ENCODE results near the gene OLFML3.
"Not testable (repeated sequence)": the region's sequence is repeated elsewhere in the genome, so short reads cannot be mapped to it uniquely, and the experiment has no call there.

Gene OLFML3

GRCh38 chr1:113993072-113993471 lies 13.8 kb downstream of the OLFML3 start:
- no peak for DNase-seq (ENCODE audit: low read depth)

- no peak for DNase-seq (ENCODE audit: low read depth)
Measured at GRCh38 chr1:113993766-113994165, 14.5 kb downstream of the OLFML3 start.

- no peak for DNase-seq (ENCODE audit: low read depth)
Measured at GRCh38 chr1:113995382-113995781, 16.1 kb downstream of the OLFML3 start.

- no peak for DNase-seq (ENCODE audit: low read depth)
Measured at GRCh38 chr1:113998361-113998760, 19.1 kb downstream of the OLFML3 start.

DNA sequence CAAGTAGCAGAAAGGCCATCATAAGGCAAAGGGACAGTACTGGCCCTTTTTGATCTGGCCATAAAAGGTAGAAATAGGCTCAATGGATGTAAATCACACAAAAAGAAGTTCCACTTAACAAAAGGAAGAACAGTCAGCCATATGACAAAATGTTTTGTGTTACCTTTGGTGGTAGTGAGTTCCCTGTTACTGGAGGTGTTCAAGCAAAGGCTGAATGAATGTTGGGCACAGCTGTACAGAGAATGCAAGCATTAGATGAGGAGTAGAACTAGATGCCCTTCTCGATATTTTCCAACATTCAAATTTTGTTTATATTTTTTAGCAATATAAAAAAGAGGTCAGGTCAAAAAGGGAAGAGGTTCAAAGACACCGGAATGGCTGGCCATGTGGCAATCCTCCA lies 20.0 kb downstream of the OLFML3 start:
- no peak for DNase-seq (ENCODE audit: low read depth)

GRCh38 chr1:113999799-114000198 lies 20.5 kb downstream of the OLFML3 start:
- no peak for DNase-seq (ENCODE audit: low read depth)

- no peak for DNase-seq (ENCODE audit: low read depth)
Measured at GRCh38 chr1:114000406-114000805, 21.1 kb downstream of the OLFML3 start.

GRCh38 chr1:114002492-114003239 lies 23.4 kb downstream of the OLFML3 start:
- no peak for DNase-seq (ENCODE audit: low read depth)

GRCh38 chr1:114003431-114003830 lies 24.2 kb downstream of the OLFML3 start:
- DNase-seq (ENCODE audit: low read depth), result no peak

DNA sequence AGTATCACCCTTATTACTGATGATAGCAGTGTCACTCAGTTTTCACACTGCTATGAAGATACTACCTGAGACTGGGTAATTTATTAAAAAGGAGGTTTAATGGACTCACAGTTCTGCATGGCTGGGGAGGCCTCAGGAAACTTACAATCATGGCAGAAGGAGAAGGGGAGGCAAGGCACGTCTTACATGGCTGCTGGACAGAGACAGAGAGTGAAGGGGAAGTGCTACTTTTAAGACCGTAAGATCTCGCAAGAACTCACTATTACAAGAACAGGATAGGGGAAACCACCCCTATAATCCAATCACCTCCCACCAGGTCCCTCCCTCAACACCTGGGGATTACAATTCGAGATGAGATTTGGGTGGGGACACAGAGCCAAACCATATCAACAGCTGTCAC lies 27.6 kb downstream of the OLFML3 start:
- not testable (repeated sequence) for DNase-seq (ENCODE audit: low read depth)

DNA sequence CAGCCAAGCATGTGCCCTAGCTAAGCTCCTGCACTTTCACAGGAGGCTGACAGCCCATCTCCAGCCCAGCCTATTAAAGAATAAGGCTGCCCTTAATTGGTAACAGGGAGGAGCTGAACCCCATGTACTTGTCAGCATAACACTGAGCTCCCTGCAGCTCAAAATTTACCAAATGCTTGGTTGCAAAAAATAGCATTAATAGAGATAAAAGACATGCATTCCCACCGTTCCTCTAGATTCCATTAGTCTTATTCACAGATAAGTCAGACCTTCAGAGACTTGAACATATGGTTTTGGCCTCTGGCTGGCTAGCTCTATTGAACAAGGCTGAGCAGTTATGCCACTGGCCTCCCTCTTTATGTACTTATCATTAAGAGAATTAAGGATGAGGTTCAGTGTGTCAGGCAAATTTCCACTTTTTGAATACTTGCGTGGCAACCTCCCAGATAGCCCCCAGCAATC lies 29.2 kb downstream of the OLFML3 start:
- DNase-seq (ENCODE audit: low read depth), result no peak

DNA sequence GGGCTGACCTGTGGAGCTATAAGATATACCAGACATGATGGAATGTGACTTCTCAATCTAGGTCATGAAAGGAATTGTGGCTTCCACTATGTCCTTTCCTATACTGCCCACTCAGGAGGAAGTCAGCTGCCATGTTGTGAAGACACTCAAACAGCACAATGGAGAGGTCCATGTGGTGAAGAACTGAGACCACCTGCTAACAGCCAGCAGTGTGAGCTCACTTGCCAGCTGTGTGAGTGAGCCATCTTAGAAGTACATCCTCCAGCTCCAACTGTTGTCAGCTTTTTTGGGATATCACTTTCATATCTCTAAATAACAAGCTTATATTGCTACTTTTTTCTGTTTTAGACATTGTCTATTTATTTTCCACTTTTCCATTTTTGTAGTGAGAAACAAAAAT lies 29.7 kb downstream of the OLFML3 start:
- DNase-seq (ENCODE audit: low read depth), result no peak

GRCh38 chr1:114009393-114009792 lies 30.1 kb downstream of the OLFML3 start:
- DNase-seq (ENCODE audit: low read depth), result no peak

- DNase-seq (ENCODE audit: low read depth), result no peak
Measured at GRCh38 chr1:114010433-114011184, 31.3 kb downstream of the OLFML3 start.

DNA sequence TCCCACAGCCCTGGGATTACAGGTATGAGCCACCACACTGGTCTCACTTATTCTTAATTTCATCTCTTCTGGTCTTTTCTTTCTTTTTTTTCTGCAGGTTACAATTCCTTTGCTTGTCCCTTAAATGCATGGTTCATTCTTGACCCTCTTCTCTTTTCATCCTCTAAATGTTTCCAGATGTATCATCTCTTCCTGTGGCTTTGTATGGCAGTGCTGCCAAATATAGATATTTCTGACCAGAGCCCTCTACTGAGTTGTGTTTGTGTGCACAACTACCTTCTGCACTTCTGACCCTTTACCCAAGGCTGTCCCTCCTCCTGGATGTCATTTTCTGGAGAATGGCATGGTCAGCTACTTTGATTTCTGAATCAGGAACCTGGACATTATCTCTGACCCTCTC lies 32.5 kb downstream of the OLFML3 start:
- no peak for DNase-seq (ENCODE audit: low read depth)

GRCh38 chr1:114015075-114015474 lies 35.8 kb downstream of the OLFML3 start:
- DNase-seq (ENCODE audit: low read depth), result no peak

DNA sequence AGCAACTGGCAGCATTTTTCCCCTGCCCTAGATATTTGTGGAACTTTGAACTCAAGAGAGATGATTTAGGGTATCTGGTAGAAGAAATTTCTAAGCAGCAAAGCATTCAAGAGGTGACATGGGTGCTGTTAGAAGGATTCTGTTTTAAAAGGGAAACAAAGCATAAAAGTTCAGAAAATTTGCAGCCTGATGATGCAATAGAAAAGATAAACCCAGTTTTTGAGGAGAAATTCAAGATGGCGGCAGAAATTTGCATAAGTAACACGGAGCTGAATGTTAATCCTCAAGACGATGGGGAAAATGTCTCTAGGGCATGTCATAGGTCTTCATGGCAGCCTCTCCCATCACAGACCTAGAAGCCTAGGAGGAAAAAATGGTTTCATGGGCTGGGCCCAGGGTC lies 40.5 kb downstream of the OLFML3 start:
- not testable (repeated sequence) for DNase-seq (ENCODE audit: low read depth)

DNA sequence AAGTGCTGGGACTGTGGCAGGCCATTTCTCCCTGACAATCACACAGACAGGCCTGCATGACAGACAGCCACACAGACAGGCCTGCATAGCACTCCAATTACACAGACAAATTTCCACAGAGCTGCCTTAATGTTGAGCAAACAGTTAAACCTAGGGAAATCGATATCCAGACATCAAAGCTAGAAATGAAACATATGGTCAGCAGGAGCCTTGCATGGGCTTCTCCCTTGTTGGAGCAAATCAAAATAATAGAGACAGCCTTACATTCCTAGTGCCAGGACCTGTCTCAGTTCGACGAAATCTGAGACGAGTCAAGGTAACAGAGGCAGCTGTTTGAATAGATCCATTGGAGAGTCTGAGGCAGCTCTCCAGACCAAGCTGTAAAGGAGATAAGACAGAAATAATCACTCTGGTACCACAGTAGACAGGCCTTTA lies 42.4 kb downstream of the OLFML3 start:
- DNase-seq (ENCODE audit: low read depth), result no peak

DNA sequence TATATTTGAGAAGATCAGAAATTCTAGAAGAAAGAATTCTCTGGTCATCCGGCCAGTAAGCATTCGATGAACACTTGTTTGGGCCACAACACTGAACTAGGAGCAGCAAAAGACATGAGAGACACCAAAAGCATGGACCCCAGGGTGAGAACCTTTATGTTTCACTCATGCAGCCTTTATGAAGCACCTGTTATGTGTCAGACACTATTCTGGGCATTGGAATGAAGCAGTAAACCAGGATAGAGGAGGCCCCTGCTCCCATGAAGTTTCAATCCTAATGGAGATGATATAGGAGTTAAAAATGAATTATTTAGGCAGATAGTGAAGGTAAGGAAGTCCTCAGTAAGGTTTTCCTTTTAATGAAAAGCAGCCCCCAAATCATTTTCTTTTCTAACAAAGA lies 43.6 kb downstream of the OLFML3 start:
- no peak for DNase-seq (ENCODE audit: low read depth)

GRCh38 chr1:114023377-114023776 lies 44.1 kb downstream of the OLFML3 start:
- DNase-seq (ENCODE audit: low read depth), result no peak

DNA sequence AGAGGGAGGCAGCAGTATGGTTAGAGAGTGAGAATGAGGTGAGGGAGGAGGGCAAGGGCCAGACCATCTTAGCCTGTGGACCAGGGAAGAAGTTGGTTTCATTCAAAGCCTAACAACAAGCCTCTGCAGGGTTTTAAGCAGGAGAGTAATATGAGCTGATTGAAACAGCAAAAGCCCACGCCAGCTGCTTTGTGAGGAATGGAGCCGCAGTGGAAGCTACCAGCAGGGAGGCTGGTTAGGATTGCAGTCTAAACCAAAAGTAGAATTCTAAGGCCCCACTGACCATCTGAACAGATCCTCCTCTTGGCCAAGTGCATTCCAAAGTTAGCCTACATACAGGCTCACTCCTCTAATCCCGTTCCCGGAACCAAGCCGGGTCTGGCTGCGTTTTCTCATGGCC lies 44.8 kb downstream of the OLFML3 start:
- no peak for DNase-seq (ENCODE audit: low read depth)

- no peak for DNase-seq (ENCODE audit: low read depth)
Measured at GRCh38 chr1:114025609-114026401, 46.5 kb downstream of the OLFML3 start.

- DNase-seq (ENCODE audit: low read depth), result no peak
Measured at GRCh38 chr1:114026797-114027196, 47.5 kb downstream of the OLFML3 start.

Measured in GM04504 (cell line).